Muscle of arm (tissue), 14 donors: ENCODE results near the gene LANCL2. TPM values are rescaled to one million over a fixed set of nuclear protein-coding genes. Genes with fewer than 3 reads are reported as not detected.

Experiments used
- DNase-seq: peaks from one replicate; pipeline ENCODE4 v3.0.0-alpha.2; 2013
- long read RNA-seq, 11 donors: transcript quantifications; one replicate each; lab custom pipeline, GENCODE V29; 2026
- polyA plus RNA-seq, 12 donors: library from polyadenylated mRNA; unstranded; fragments of 120-200 nt; gene quantifications; one replicate each; pipeline ENCODE4 v1.2.1, GENCODE V29; 2013; ENCODE audit not compliant: insufficient read length in 12 of 12

The LANCL2 gene, protein sequence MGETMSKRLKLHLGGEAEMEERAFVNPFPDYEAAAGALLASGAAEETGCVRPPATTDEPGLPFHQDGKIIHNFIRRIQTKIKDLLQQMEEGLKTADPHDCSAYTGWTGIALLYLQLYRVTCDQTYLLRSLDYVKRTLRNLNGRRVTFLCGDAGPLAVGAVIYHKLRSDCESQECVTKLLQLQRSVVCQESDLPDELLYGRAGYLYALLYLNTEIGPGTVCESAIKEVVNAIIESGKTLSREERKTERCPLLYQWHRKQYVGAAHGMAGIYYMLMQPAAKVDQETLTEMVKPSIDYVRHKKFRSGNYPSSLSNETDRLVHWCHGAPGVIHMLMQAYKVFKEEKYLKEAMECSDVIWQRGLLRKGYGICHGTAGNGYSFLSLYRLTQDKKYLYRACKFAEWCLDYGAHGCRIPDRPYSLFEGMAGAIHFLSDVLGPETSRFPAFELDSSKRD
- 10 to 100 TPM in 11 of 12 donors, not detected in 1; 16.6 to 21.3 (median 18.5) TPM for polyA plus RNA-seq
- long read RNA-seq, donor 1, full-length matches to known transcripts, result 4 of 4 reads
- long read RNA-seq, donor 1, partial matches to known transcripts, result 0 of 4 reads
- long read RNA-seq, donor 1, other reads (novel, unspliced or antisense), result 0 of 4 reads
- long read RNA-seq, donor 2, full-length matches to known transcripts, result 10 of 10 reads
- long read RNA-seq, donor 2, partial matches to known transcripts, result 0 of 10 reads
- long read RNA-seq, donor 2, other reads (novel, unspliced or antisense), result 0 of 10 reads
- long read RNA-seq, donor 3, full-length matches to known transcripts, result 3 of 3 reads
- long read RNA-seq, donor 3, partial matches to known transcripts, result 0 of 3 reads
- long read RNA-seq, donor 3, other reads (novel, unspliced or antisense), result 0 of 3 reads
- long read RNA-seq, donor 4, full-length matches to known transcripts, result 5 of 5 reads
- long read RNA-seq, donor 4, partial matches to known transcripts, result 0 of 5 reads
- long read RNA-seq, donor 4, other reads (novel, unspliced or antisense), result 0 of 5 reads
- long read RNA-seq, donor 5, full-length matches to known transcripts, result 10 of 10 reads
- long read RNA-seq, donor 5, partial matches to known transcripts, result 0 of 10 reads
- long read RNA-seq, donor 5, other reads (novel, unspliced or antisense), result 0 of 10 reads
- long read RNA-seq, donor 6, full-length matches to known transcripts, result 5 of 5 reads
- long read RNA-seq, donor 6, partial matches to known transcripts, result 0 of 5 reads
- long read RNA-seq, donor 6, other reads (novel, unspliced or antisense), result 0 of 5 reads
- long read RNA-seq, donor 7, result 0 reads
- long read RNA-seq, donor 8, full-length matches to known transcripts, result 9 of 9 reads
- long read RNA-seq, donor 8, partial matches to known transcripts, result 0 of 9 reads
- long read RNA-seq, donor 8, other reads (novel, unspliced or antisense), result 0 of 9 reads
- long read RNA-seq, donor 9, full-length matches to known transcripts, result 2 of 2 reads
- long read RNA-seq, donor 9, partial matches to known transcripts, result 0 of 2 reads
- long read RNA-seq, donor 9, other reads (novel, unspliced or antisense), result 0 of 2 reads
- long read RNA-seq, donor 10, full-length matches to known transcripts, result 10 of 10 reads
- long read RNA-seq, donor 10, partial matches to known transcripts, result 0 of 10 reads
- long read RNA-seq, donor 10, other reads (novel, unspliced or antisense), result 0 of 10 reads
- long read RNA-seq, donor 11, full-length matches to known transcripts, result 5 of 5 reads
- long read RNA-seq, donor 11, partial matches to known transcripts, result 0 of 5 reads
- long read RNA-seq, donor 11, other reads (novel, unspliced or antisense), result 0 of 5 reads

DNA sequence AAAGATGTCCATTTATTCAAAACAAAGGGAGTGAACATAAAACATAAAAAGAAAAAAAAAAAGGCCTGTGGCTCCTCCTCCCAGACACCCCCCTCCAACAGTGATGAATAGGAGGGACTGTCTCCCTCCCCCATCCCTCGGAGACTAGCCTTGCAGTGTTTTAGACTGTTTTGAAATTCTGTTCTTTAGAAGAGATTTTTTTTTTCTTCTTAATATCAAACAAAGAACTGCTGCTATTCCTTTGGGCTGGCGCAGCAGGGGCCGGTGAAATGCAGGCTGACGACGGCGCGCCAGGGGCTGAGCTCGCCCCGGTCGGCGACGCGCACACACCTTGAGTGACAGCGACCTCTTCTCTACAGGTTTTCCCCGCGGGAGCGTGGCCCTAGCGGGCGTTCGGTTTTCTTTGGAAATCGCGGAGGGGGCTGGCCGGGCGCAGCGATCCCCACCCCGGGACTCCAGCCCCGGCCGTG, at the start of gene LANCL2:
TSS of gene LANCL2 (plus strand) at position 133 of the 470 bp plus-strand sequence. CDS start 689 bp downstream, outside the sequence.
- DNase-seq, result peak; percentile 52

DNA sequence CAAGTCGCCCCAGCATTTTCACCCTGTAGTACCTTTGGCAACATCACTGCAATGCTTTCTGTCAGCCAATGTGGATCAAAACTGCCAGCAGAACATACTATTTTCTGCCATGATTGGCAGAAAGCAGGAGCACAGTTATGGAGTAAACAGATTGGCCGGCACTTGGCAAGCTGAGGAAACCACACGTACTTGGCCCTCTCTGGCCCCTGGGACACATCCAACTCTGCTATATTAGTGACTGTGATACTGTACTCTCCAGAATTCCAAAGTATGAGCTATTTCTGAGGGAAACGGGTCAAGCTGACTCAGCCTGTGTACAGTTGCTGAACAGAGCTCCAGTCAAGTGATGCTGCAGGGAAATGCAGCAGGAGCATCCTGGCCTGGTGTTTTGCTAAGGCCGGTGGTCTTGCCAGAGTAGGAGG, 39.8 kb upstream of the LANCL2 start:
- DNase-seq, result peak; percentile 66

DNA sequence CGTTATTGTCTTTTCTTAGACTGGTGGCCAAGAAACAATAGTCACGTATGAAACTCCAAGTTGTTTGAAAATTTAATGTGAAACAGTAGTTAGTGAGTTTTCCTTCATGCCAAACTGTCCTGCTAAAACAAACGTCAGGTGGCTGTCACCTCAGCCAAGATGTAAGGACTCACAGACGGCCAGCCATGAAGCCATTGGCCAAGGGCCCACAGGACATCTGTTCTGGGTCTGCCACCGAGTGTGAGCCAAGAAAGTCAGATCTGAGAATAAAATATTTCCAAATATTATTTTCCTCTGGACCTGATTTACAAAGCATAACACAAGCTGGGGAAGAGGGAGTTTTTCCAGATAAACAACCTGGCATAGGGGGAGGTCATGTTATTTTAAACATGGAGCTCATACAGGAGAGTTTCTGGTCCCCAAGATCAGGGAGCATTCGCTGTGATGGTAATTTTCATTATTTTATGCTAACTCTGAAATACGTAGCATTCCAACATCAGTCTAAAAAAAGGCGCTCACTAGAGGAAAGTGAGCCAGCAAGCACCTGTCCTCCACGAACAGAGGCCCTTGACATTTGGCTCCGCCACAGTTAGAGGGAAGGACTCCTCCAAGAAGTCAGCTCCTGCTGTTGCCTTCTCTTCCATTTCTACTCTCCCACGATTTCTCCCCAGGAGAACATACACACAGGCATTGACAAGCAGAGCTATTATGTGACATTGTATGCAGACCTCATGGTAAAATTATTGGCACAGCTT, 38.9 kb upstream of the LANCL2 start:
- peak; percentile 52 for DNase-seq

DNA sequence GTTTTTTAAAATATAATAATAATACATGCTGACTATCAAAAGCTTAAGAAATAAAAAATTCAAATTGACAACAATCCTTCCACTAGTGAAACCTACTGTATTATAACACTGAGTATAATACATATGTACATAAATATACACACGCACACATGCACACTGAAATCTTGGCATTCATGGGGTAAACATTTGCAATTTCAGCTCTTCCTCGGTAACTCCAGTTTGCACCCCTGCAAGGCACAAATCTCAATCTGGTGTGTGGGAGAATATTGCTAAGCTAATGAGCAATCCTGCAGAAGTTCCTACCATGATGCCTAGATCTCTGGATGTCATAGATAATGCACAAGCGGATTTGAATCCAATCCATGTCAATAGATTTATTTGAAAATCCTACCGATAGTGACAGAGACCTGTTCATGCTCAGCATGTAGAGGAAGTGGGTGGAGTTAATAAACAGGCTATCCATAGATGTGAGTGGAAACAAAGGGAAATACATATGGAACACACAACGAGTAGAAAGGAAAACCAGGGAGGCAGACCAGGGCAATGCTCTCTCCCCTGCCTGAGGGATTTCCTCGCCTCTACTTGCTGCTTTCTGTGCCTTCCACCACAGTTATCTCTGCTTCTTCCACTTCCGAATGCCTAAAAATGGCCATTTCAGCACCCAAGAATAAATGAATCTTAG, 38.1 kb upstream of the LANCL2 start:
- DNase-seq, result no peak

DNA sequence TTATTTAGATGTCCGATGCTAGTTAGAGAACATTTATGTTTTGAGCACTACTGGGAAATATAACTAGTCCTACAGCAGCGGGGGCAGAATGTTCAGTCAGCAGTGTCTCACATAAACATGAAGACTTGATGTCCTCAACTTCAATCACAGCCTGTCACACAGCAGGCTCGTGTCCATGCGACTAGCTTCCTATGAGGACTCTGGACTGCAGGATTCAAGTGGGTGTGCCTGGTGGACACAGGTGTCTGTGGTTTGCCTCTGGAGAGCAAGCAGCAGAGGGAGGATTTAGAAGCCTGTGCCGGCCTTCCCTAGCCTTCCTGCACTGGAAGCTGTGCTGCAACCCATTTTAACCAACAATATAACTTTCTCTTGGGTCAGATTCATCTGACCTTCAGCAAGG, 30.0 kb upstream of the LANCL2 start:
- no peak for DNase-seq

DNA sequence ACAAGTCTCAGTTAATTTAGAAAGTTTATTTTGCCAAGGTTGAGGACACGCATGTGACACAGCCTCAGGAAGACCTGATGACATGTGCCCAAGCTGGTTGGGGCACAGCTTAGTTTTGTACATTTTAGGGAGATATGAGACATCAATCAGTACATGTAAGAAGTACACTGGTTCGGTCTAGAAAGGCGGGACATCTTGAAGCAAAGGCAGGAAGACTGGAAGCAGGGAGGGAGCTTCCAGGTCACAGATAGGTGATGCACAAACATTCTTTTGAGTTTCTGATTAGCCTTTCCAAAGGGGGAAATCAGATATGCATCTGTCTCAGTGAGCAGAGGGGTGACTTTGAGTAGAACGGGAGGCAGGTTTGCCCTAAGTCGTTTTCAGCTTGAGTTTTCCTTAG, 29.4 kb upstream of the LANCL2 start:
- DNase-seq, result no peak

DNA sequence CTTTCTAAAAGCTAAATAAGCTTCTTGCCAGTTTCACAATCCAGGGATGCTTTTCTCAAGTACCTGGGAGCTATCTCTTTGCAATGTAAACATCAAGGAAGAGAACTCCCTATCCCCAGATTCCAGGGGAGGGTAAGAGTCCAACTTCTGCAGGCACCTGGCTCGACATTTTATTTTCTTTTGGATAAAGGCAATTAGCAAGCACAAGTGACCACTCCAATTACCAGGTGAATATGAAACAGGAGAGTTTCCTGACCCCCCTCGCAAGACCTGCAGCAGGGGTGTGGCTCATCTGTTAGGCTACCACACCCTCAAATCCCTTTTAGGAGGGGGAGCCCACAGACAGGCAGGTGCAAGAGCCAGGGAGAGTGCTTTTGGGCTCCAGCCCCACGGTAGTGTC, 28.6 kb upstream of the LANCL2 start:
- DNase-seq, result no peak

DNA sequence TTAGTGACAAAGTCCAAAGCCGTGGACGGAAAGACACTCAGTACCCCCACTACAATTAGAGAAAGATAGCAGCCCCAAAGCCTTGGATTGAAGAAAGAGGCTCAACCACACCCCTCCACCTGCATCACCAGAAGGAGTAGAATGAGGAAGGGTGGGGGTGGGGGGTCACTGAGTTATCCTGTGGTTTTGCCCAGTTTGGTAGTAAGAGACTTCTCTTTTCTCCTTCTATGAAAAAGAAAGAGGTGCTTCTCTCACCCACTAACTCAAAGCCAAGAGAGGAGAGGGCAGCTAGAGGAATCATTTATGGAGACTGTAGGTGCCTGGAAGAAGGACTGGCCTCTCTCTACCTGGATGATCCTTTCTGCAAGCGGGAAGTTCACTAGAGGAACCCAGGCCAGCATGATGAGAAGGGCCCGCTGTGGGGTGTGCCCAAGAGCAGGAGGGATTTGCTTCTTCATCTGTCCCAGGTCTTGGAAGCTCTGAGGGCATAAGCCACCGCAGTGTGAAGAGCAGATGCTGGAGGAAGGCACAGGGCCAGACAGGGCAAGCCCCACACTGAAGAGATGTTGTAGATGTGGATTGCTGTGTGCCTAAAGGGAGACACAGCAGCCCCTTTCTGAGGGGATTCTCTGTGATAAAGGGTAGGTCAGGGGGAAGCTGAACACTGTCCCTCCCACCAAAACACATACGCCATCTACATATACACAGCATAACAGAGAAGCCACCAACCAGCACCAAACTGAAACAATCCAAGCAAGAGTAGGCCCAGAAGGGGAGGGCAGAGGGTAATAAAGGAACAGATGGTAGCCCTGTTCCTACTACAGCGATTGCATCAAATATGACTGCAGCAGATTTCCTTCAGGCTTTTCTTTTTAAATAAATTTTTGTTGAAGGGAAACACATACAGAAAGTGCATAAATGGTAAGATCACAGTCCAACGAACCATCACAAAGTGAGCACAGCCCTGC, 25.8 kb upstream of the LANCL2 start:
- no peak for DNase-seq

DNA sequence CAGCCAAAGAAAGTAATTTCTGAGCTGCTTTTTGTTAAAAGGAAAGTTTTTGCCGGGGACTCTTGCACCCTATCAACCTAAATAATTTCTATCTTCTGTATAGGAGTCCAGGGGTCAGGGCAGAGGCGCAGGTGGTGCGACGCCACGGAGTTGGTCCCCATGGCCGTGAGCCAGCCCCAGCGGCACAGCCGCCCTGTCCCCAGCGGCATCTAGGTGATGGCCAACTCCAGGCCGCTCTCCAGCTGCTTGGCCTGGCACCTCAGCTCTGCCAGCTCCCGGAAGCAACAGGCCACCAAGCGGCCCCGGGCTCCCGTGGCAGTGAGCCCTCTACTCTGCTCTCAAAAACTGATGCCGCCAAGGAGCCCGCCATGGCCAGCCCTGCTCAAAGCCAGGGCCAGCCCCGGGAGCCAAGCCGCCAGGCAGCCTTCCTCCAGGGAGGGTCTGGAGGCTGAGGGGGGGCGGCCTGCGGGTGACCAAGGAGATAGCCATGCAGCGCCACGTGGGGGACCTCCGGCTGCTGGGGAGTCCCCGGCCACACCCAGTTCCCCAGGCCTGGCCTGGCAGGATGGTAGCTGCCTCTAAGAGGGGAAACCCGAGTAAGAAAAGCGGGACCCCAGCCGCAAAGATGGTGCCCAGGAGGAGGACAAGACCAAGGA, 22.8 kb upstream of the LANCL2 start:
- no peak for DNase-seq

DNA sequence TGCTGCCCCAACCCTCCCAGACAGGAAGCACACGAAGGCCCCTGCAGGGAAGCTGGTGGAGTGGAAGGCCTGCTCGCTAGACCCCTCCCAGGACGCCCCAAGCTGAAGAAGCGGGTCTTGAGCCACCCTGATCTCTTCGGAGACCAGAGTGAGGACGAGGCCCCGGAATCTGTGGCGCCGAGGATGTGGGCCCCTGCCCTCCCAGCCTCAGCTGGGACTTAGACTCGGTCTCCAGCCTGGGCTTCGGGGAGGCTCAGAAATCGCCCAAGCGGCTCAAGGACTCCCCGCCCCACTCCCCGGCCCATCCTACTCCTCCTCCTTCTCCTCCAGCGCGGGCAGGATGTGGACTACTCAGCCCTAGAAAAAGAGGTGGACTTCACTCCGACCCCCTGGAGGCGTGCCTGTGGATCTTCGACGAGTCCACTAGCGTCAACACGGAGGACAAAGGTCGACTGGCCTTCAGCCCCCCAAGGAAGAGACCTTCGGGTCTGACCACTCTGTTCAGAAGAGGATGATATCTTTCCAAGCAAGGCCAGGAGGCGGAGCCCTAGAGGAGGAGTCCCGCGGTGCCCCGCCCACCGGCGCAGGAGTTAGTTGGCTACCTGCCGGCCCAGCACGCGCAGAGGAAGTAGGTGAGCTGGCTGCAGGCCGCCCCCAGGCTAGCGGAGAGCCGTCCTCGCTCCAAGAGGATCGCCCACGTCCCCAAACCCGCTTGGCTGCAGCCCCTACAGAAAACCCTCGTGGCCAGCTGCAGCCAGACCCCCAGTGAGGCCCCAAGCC, 21.9 kb upstream of the LANCL2 start:
- DNase-seq, result no peak

DNA sequence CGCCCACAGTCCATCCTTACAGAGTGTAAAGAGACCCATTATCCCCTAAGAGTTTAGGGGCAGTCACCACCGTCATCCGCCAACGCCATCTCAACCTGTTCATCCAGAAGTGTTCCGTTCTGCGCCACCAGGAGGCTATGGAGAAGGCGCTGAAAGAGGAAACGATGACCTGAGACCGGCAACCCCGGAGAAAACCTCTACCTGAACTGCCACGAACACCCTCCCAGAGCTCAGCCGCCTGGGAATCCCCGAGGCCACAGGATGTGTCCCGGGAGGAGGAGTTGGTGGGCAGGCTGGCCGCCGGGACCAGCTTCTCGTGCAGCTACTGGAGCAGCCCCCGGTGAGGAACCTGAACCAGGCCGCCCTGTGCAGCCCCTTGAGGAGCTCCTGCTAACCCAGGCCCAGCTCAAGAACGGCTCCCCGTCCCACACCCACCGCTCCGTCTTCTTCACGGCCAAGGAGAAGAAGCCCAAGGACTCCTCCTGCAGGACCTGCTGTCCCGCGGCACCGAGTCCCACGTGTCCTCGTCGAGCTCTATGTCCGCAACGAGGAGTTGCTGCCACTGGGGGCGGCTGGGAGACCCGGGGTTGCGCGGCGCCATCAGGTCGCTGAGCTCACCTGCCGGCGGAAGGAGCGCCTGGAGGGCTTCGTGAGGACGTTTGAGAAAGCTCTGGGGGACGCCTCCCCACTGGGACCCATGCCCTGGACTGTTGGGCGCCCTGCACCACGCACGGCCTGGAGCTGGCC, 21.1 kb upstream of the LANCL2 start:
- DNase-seq, result no peak

DNA sequence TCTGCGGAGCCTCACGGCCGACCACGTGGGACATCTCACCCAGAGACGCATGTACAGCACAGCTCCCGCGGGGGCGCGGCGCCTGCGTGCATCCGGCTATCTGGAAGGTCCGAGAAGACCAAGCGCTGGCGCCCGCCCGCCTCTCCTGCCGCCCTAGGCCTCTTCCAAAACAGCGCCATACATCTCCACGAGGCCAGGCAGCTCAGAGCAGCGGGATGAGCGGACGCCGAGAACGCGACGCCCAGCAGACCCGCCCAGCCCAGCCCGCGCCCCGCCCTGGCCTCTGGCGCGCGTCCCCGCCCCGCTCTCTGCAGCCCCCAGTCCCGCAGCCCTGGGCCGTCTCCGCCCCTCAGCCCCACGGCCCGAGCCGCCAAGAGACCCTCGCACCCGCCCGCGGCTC, 20.3 kb upstream of the LANCL2 start:
- no peak for DNase-seq

DNA sequence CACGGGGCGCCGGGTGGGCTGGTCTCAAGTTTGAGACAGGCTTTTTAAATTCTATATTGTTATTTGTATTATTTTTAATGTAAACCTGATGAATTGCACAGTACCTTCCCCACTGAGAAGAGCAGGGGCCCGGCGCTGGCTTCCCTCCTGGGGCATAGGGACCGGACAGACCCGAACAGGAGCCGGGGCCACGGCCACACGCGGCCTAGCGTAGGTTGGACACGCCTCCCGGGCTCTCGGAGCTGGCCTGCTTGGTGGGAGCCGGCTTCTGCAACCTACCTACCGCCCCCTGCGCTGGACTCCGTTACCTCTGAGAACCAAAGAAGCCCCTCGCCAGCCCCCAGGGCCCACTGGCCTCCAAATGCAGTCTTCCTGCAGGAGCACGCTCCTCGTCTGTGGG, 19.8 kb upstream of the LANCL2 start:
- DNase-seq, result no peak

DNA sequence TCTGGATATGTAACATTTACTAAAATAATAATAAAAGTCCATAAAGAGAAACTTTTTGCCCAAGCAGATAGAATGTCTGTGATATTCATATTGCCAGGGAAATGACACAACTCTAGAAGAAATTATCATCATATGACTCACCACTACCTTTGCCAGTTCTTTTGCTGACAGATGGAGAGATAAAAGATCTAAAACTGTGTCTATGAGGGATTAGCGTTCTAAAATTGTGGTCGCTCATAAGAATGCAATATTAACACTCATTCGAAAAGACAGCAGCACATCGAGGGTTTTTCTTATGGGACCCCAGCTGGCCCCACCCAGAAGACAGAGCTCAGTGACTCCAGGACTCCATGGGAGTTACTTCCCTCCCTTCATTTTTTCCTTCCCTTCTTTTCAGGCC, 16.6 kb upstream of the LANCL2 start:
- no peak for DNase-seq

DNA sequence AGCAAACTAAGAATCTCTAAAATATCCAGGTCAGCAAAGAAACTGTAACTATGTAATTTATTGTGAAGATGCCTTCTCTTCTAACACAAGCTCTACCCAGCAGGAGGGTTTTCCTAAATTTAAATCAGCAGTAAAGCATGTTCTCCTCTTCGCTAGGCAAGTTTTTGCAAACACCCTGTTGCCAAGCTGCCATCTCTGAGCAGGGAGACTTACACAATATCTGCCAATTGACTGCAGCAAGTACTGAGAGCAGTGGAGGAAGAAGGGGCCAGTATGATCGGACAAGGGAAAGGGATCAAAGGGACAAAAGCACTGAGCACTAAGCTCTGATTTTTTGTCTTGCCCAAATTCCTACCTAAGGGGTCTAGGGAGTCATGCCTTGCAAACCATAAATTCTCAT, 16.0 kb upstream of the LANCL2 start:
- DNase-seq, result no peak

DNA sequence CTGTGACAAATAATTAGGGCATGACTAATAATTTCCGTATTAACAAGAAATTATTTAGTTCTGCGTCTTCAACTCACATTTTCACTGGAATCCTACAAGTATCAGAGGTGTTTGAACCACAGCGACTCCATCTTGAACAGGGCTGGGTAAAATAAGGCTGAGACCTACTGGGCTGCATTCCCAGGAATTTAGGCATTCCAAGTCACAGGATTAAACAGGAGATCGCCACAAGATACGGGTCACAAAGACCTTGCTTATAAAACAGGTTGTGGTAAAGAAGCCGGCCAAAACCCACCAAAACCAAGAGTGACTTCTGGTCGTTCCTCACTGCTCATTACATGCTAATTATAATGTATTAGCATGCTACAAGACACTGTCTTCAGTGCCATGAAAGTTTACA, 14.9 kb upstream of the LANCL2 start:
- no peak for DNase-seq
